Upper lobe of right lung (tissue), 1 donor: ENCODE results near the gene LUC7L. TPM values are rescaled to one million over a fixed set of nuclear protein-coding genes. Genes with fewer than 3 reads are reported as not detected.
"Not testable (repeated sequence)": the region's sequence is repeated elsewhere in the genome, so short reads cannot be mapped to it uniquely, and the experiment has no call there.

Experiments
- ATAC-seq: fragments of 200-7000 bp; cut with Tn5 transposase; one replicate; pipeline ENCODE4 v1.9.1; 2020; ENCODE audit warnings: mild to moderate bottlenecking, moderate library complexity
- DNase-seq: peaks from one replicate; pipeline ENCODE4 v3.0.0-alpha.2; 2020
- H3K27ac ChIP-seq: fragments of 200-600 bp; one replicate; pipeline ENCODE4 v1.8.0; 2022
- H3K27me3 ChIP-seq: fragments of 200-600 bp; one replicate; pipeline ENCODE4 v1.8.0; 2022; ENCODE audit warnings: mild to moderate bottlenecking
- H3K36me3 ChIP-seq: fragments of 200-600 bp; one replicate; pipeline ENCODE4 v1.8.0; 2022
- H3K4me1 ChIP-seq: fragments of 200-600 bp; one replicate; pipeline ENCODE4 v1.8.0; 2022
- H3K4me3 ChIP-seq: fragments of 200-600 bp; one replicate; pipeline ENCODE4 v1.8.0; 2022; ENCODE audit warnings: mild to moderate bottlenecking
- H3K9me3 ChIP-seq: fragments of 200-600 bp; one replicate; pipeline ENCODE4 v1.8.0; 2022
- CTCF ChIP-seq: fragments of 200-600 bp; IDR thresholded peaks from one replicate; pipeline ENCODE4 v1.8.0; 2022; ENCODE audit warnings: antibody characterized with exemption
- intact Hi-C: fragments of 100-400 bp; cut with DNase I; formaldehyde crosslinking; loops from one replicate; pipeline ENCODE4 v1.11.0; 2022
- total RNA-seq: library from RNA; stranded (reverse); fragmentation: NEBNext Ultra II Directional; extraction: Animal tissue kit (Norgen Biotek cat#: 25700); gene quantifications from one replicate; pipeline ENCODE4 v1.2.1, GENCODE V29; 2021
- donor health status: DM: no; HTN: yes; CAD: no; lungs with severe emphysema.

The LUC7L gene
- total RNA-seq, 1 donor from 2014 or later = 78.8 TPM

- H3K27ac ChIP-seq = no peak overlapping the region
- ATAC-seq (no peak), DNase-seq (peak; percentile 63)
Observed at GRCh38 chr16:268141-269053, 39.1 kb upstream of the LUC7L start.

GRCh38 chr16:267562-267961 is 38.3 kb upstream of the LUC7L start:
- H3K27ac ChIP-seq, H3K4me1 ChIP-seq, ATAC-seq, DNase-seq, H3K9me3 ChIP-seq, intact Hi-C loops, H3K4me3 ChIP-seq, H3K27me3 ChIP-seq: not testable (repeated sequence)
- H3K36me3 ChIP-seq = peaks cover 18% of the 10 kb centered on the region

More at GRCh38 chr16:268141-269053, 39.1 kb upstream of the LUC7L start:
- TF ChIP-seq CTCF = no peak
- no peaks in the 10 kb centered on the region for H3K4me1 ChIP-seq
- no peaks in the 10 kb centered on the region for H3K9me3 ChIP-seq
- H3K36me3 ChIP-seq = peaks cover 10% of the 10 kb centered on the region
- no peaks in the 10 kb centered on the region for H3K27me3 ChIP-seq
- intact Hi-C loops = no loop called here
- no peak overlapping the region for H3K4me3 ChIP-seq

GRCh38 chr16:266258-267164 is 37.3 kb upstream of the LUC7L start:
- ATAC-seq (no peak), DNase-seq (peak; percentile 63)
- H3K9me3 ChIP-seq = no peaks in the 10 kb centered on the region
- H3K4me1 ChIP-seq = no peaks in the 10 kb centered on the region
- H3K27ac ChIP-seq = no peak overlapping the region
- no peak for TF ChIP-seq CTCF
- no peaks in the 10 kb centered on the region for H3K27me3 ChIP-seq
- no peak overlapping the region for H3K4me3 ChIP-seq
- intact Hi-C loops = no loop called here
- peaks cover 26% of the 10 kb centered on the region for H3K36me3 ChIP-seq

GRCh38 chr16:265711-266110 is 36.5 kb upstream of the LUC7L start:
- no peak overlapping the region for H3K27ac ChIP-seq
- peaks cover 33% of the 10 kb centered on the region for H3K36me3 ChIP-seq
- intact Hi-C loops = no loop called here
- no peak overlapping the region for H3K4me3 ChIP-seq
- DNase-seq = no peak
- H3K4me1 ChIP-seq = no peaks in the 10 kb centered on the region
- ATAC-seq = no peak
- H3K27me3 ChIP-seq = no peaks in the 10 kb centered on the region
- no peak for TF ChIP-seq CTCF
- no peaks in the 10 kb centered on the region for H3K9me3 ChIP-seq

- no peaks in the 10 kb centered on the region for H3K27me3 ChIP-seq
- no peaks in the 10 kb centered on the region for H3K9me3 ChIP-seq
- no peak overlapping the region for H3K4me3 ChIP-seq
- DNase-seq = no peak
- no peaks in the 10 kb centered on the region for H3K4me1 ChIP-seq
- intact Hi-C loops = no loop called here
- H3K27ac ChIP-seq = no peak overlapping the region
- peaks cover 40% of the 10 kb centered on the region for H3K36me3 ChIP-seq
- ATAC-seq = no peak
- no peak for TF ChIP-seq CTCF
Observed at GRCh38 chr16:265002-265529, 35.8 kb upstream of the LUC7L start.
